Measurements from ENCODE around the gene KCND3.
A peak's percentile ranks its signal among the peaks of the same experiment; 100 is the strongest.

The KCND3 gene

GRCh38 chr1:111878649-111879048 lies 110.8 kb downstream of the KCND3 start:
- DNase-seq: peak in 1 of 2 donors; percentile 23

GRCh38 chr1:111878091-111878490 lies 111.4 kb downstream of the KCND3 start:
- DNase-seq: no peak

GRCh38 chr1:111876631-111877030 lies 112.8 kb downstream of the KCND3 start:
- DNase-seq: no peak

- no peak for DNase-seq
Observed at GRCh38 chr1:111875640-111876039, 113.8 kb downstream of the KCND3 start.

- no peak for DNase-seq
Observed at GRCh38 chr1:111873460-111874030, 115.9 kb downstream of the KCND3 start.

GRCh38 chr1:111870181-111870580 lies 119.3 kb downstream of the KCND3 start:
- no peak for DNase-seq

GRCh38 chr1:111867868-111868440 lies 121.5 kb downstream of the KCND3 start:
- DNase-seq: no peak

- DNase-seq: no peak
Observed at GRCh38 chr1:111864862-111865261, 124.6 kb downstream of the KCND3 start.

- no peak for DNase-seq
Observed at GRCh38 chr1:111863401-111863800, 126.1 kb downstream of the KCND3 start.

GRCh38 chr1:111862599-111862998 lies 126.9 kb downstream of the KCND3 start:
- no peak for DNase-seq

GRCh38 chr1:111861523-111861922 lies 127.9 kb downstream of the KCND3 start:
- no peak for DNase-seq

- no peak for DNase-seq
Observed at GRCh38 chr1:111857194-111857651, 132.2 kb downstream of the KCND3 start.

GRCh38 chr1:111856411-111857185 lies 132.9 kb downstream of the KCND3 start:
- DNase-seq: no peak

GRCh38 chr1:111855260-111855659 lies 134.2 kb downstream of the KCND3 start:
- no peak for DNase-seq

- no peak for DNase-seq
Observed at GRCh38 chr1:111852261-111852721, 137.2 kb downstream of the KCND3 start.

GRCh38 chr1:111851552-111851951 lies 137.9 kb downstream of the KCND3 start:
- no peak for DNase-seq

GRCh38 chr1:111850109-111850508 lies 139.4 kb downstream of the KCND3 start:
- DNase-seq: no peak

GRCh38 chr1:111848852-111849545 lies 140.5 kb downstream of the KCND3 start:
- no peak for DNase-seq

GRCh38 chr1:111847466-111847865 lies 142.0 kb downstream of the KCND3 start:
- no peak for DNase-seq

GRCh38 chr1:111846842-111847241 lies 142.6 kb downstream of the KCND3 start:
- DNase-seq: no peak

- DNase-seq: no peak
Observed at GRCh38 chr1:111843177-111843576, 146.3 kb downstream of the KCND3 start.

- DNase-seq: no peak
Observed at GRCh38 chr1:111842411-111842810, 147.1 kb downstream of the KCND3 start.

GRCh38 chr1:111841746-111842145 lies 147.7 kb downstream of the KCND3 start:
- DNase-seq: no peak

Data from CD4-positive, alpha-beta T cell treated with Interferon alpha-2 for 1 hour (primary cell).